A673 (cell line): ENCODE measurements around the gene CHRNE. TPM values are rescaled to one million over a fixed set of nuclear protein-coding genes. Genes with fewer than 3 reads are reported as not detected.
A peak's percentile ranks its signal among the peaks of the same experiment; 100 is the strongest.

ENCODE experiments used
- BruUV-seq: library from RNA; stranded (reverse); fragments of 400-500 nt; replicated peaks from 2 replicates; lab custom pipeline; 2021; lab: Mats Ljungman, UMichigan
- CTCF ChIA-PET: fragments of 300-600 bp; sonication (Branson Sonifier 250); formaldehyde crosslinking; loops from one replicate; lab custom pipeline; 2022; ENCODE audit warnings: antibody characterized with exemption; lab: Charles Lee
- POLR2A ChIA-PET: fragments of 300-600 bp; sonication (Branson Sonifier 250); formaldehyde crosslinking; loops from one replicate; lab custom pipeline; 2022; ENCODE audit warnings: antibody characterized with exemption; ENCODE audit not compliant: low non-redundant PET; lab: Charles Lee
- DNase-seq: peaks from one replicate; pipeline ENCODE4 v3.0.0-alpha.2; 2015; ENCODE audit warnings: low spot score
- H3K27ac ChIP-seq: fragments of 200-600 bp; sonication (generic); 2 replicates; pipeline ENCODE4 v1.5.1; 2016; ENCODE audit warnings: mixed run types, low read depth, mild to moderate bottlenecking, mixed read lengths, antibody characterized with exemption, low read length; ENCODE audit not compliant: poor library complexity, severe bottlenecking
- H3K27me3 ChIP-seq: fragments of 200-600 bp; sonication (generic); replicated peaks from 2 replicates; pipeline ENCODE4 v1.6.1; 2017; ENCODE audit warnings: mixed run types, low read depth, mild to moderate bottlenecking, mixed read lengths, antibody characterized with exemption, low read length; ENCODE audit not compliant: insufficient read depth, poor library complexity
- H3K36me3 ChIP-seq: fragments of 200-600 bp; sonication (generic); 2 replicates; pipeline ENCODE4 v1.6.1; 2016; ENCODE audit warnings: mixed run types, mild to moderate bottlenecking, mixed read lengths, antibody characterized with exemption, low read length; ENCODE audit not compliant: insufficient read depth, poor library complexity, severe bottlenecking
- H3K4me1 ChIP-seq: fragments of 200-600 bp; sonication (generic); 2 replicates; pipeline ENCODE4 v1.6.1; 2017; ENCODE audit warnings: mixed run types, mild to moderate bottlenecking, mixed read lengths, antibody characterized with exemption, low read length; ENCODE audit not compliant: insufficient read depth, poor library complexity, severe bottlenecking
- H3K4me3 ChIP-seq: fragments of 200-600 bp; sonication (generic); 2 replicates; pipeline ENCODE4 v1.5.1; 2016; ENCODE audit warnings: low read depth, mixed run types, mild to moderate bottlenecking, mixed read lengths, low read length; ENCODE audit not compliant: poor library complexity, severe bottlenecking
- H3K9me3 ChIP-seq: fragments of 200-600 bp; sonication (generic); 2 replicates; pipeline ENCODE4 v1.6.1; 2016; ENCODE audit warnings: mixed run types, low read depth, mild to moderate bottlenecking, mixed read lengths, antibody characterized with exemption, low read length; ENCODE audit not compliant: poor library complexity, severe bottlenecking
- EZH2 ChIP-seq: fragments of 200-600 bp; sonication (generic); IDR thresholded peaks from 2 replicates; pipeline ENCODE4 v1.6.1; 2017; ENCODE audit warnings: borderline replicate concordance, low read depth, mild to moderate bottlenecking, mixed read lengths, antibody characterized with exemption, low read length; ENCODE audit not compliant: poor library complexity, severe bottlenecking
- intact Hi-C: fragments of 100-400 bp; cut with micrococcal nuclease; formaldehyde crosslinking; loops from one replicate; pipeline ENCODE4 v1.10.0; 2022; ENCODE audit not compliant: unreplicated experiment
- total RNA-seq: library from RNA; stranded (reverse); gene quantifications from 2 replicates; pipeline ENCODE4 v1.2.3, GENCODE V29; 2021
- TF ChIP-seq, protein P1 (sequence below): fragments of 300-800, 200-600 bp; sonication (generic); conservative IDR thresholded peaks from 2 replicates; pipeline ENCODE4 v1.5.1; 2017; ENCODE audit warnings: low read depth, mild to moderate bottlenecking, antibody characterized with exemption, low read length, moderate library complexity, mixed read lengths

CHRNE gene
- total RNA-seq, 1 experiment from 2014 or later, result 0.21 TPM

GRCh38 chr17:4946312-4946976 is 43.5 kb upstream of the CHRNE start:
- BruUV-seq, result TSS peak; percentile 67
- ChIA-PET CTCF (no interaction called here), POLR2A (no interaction called here)
- intact Hi-C loops, result no loop called here
- peaks cover 41% of the 10 kb centered on the region for H3K36me3 ChIP-seq
- H3K4me3 ChIP-seq, result peak overlapping the region; percentile 100
- H3K27me3 ChIP-seq, result no peaks in the 10 kb centered on the region
- DNase-seq, result no peak
- no peaks in the 10 kb centered on the region for H3K9me3 ChIP-seq
- TF ChIP-seq, protein P1, sequence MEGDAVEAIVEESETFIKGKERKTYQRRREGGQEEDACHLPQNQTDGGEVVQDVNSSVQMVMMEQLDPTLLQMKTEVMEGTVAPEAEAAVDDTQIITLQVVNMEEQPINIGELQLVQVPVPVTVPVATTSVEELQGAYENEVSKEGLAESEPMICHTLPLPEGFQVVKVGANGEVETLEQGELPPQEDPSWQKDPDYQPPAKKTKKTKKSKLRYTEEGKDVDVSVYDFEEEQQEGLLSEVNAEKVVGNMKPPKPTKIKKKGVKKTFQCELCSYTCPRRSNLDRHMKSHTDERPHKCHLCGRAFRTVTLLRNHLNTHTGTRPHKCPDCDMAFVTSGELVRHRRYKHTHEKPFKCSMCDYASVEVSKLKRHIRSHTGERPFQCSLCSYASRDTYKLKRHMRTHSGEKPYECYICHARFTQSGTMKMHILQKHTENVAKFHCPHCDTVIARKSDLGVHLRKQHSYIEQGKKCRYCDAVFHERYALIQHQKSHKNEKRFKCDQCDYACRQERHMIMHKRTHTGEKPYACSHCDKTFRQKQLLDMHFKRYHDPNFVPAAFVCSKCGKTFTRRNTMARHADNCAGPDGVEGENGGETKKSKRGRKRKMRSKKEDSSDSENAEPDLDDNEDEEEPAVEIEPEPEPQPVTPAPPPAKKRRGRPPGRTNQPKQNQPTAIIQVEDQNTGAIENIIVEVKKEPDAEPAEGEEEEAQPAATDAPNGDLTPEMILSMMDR, result no peak
- TF ChIP-seq EZH2, result no peak
- H3K27ac ChIP-seq, result peak overlapping the region; percentile 99
- H3K4me1 ChIP-seq, result peaks cover 40% of the 10 kb centered on the region

DNA sequence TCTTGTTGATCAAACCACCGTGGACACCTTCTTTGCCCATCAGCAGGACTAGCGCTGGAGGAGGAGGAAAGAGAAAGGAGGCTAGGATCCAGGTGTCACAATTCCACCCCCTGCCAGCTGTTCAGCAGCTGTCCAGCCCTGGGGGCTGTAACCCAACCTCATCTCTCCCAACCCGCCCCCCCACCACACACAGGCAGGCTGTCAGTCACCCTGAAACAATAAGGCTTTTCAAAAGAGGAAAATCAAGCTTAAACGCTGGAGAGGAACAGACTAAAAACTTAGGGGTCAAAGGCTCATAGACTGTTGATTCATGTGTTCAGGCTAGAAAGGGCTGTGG is 43.0 kb upstream of the CHRNE start:
- peaks cover 41% of the 10 kb centered on the region for H3K36me3 ChIP-seq
- POLR2A ChIA-PET, result no interaction called here
- DNase-seq, result no peak
- peak overlapping the region; percentile 100 for H3K4me3 ChIP-seq
- no peaks in the 10 kb centered on the region for H3K27me3 ChIP-seq
- no peak for TF ChIP-seq EZH2
- TF ChIP-seq, protein P1, result no peak
- CTCF ChIA-PET, result no interaction called here
- H3K4me1 ChIP-seq, result peaks cover 43% of the 10 kb centered on the region
- H3K9me3 ChIP-seq, result no peaks in the 10 kb centered on the region
- peak overlapping the region; percentile 99 for H3K27ac ChIP-seq
- BruUV-seq, result no TSS peak
- intact Hi-C loops, result no loop called here

DNA sequence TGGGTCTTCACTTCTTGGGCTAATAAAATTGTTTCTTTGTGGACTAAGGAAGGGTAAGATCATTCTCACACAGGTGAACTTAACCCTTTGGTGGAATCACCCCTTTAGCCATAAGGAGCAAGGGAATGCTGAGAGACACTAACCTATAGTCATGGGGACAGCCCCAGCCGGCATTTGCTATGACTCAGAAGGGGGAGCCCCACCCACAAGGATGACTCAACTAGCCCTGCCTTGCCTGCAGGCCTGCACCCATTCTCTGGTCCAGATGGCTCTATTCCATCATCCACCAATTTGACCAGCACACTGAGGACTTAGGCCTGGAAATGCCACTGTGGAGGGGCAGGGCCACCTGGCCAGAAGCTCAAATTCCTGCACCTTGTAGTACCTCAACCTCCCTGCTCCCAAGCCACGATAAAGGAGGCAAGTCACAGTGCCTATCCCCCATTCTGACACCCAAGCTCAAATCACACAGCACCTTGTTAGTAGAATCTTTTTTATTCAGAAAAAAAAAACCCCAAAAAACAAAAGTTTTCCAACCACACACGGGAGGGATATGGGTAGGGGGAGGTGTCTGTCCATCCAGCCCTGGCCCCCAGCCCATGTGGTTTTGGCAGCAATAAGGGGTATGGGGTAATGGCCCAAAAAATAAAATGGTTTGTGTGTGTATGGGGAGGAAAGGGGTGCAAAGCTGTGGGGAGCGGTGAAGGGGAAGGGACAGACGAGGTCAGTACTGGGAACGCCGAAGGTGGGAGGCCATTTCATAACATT is 42.5 kb upstream of the CHRNE start:
- no peak for TF ChIP-seq EZH2
- TF ChIP-seq, protein P1, result no peak
- Histone ChIP-seq H3K4me3 (peak overlapping the region; percentile 100), H3K27me3 (no peaks in the 10 kb centered on the region), H3K27ac (peak overlapping the region; percentile 99), H3K9me3 (no peaks in the 10 kb centered on the region), H3K36me3 (peaks cover 41% of the 10 kb centered on the region), H3K4me1 (peaks cover 38% of the 10 kb centered on the region)
- CTCF ChIA-PET, result no interaction called here
- intact Hi-C loops, result no loop called here
- POLR2A ChIA-PET, result no interaction called here
- DNase-seq, result peak; percentile 73
- no TSS peak for BruUV-seq
